Karpas-422 (cell line): ENCODE results near the gene CDC42SE2. TPM values are rescaled to one million over a fixed set of nuclear protein-coding genes. Genes with fewer than 3 reads are reported as not detected.
"Not testable (repeated sequence)": the region's sequence is repeated elsewhere in the genome, so short reads cannot be mapped to it uniquely, and the experiment has no call there.

Source experiments
- DNase-seq: peaks from one replicate; pipeline ENCODE4 v3.0.0-alpha.2; 2015
- H2AFZ ChIP-seq: fragments of 200-600 bp; sonication (generic); 2 replicates; pipeline ENCODE4 v1.6.1; 2014; ENCODE audit warnings: antibody characterized with exemption, low read length, mixed read lengths
- H3K27ac ChIP-seq: fragments of 200-600 bp; sonication (generic); 2 replicates; pipeline ENCODE4 v1.5.1; 2014; ENCODE audit warnings: mild to moderate bottlenecking, low read length, moderate library complexity
- H3K27me3 ChIP-seq: fragments of 200-600 bp; sonication (generic); 2 replicates; pipeline ENCODE4 v1.6.1; 2014; ENCODE audit warnings: low read length, mixed read lengths
- H3K36me3 ChIP-seq: fragments of 200-600 bp; sonication (generic); 2 replicates; pipeline ENCODE4 v1.6.1; 2014; ENCODE audit warnings: low read length, mixed read lengths; ENCODE audit not compliant: insufficient read depth
- H3K4me1 ChIP-seq: fragments of 200-600 bp; sonication (generic); 2 replicates; pipeline ENCODE4 v1.6.1; 2014; ENCODE audit warnings: mild to moderate bottlenecking, low read length, mixed read lengths
- H3K4me2 ChIP-seq: fragments of 200-600 bp; sonication (generic); 2 replicates; pipeline ENCODE4 v1.6.1; 2014; ENCODE audit warnings: low read length, low read depth, mild to moderate bottlenecking; ENCODE audit not compliant: poor library complexity, severe bottlenecking
- H3K4me3 ChIP-seq: fragments of 200-600 bp; sonication (generic); 2 replicates; pipeline ENCODE4 v1.5.1; 2014; ENCODE audit warnings: mild to moderate bottlenecking, antibody characterized with exemption, low read length, mixed read lengths
- H3K79me2 ChIP-seq: fragments of 200-600 bp; sonication (generic); 2 replicates; pipeline ENCODE4 v1.6.1; 2014; ENCODE audit warnings: mild to moderate bottlenecking, low read length, mixed read lengths
- H3K9ac ChIP-seq: fragments of 200-600 bp; sonication (generic); 2 replicates; pipeline ENCODE4 v1.6.0; 2014; ENCODE audit warnings: low read length
- H3K9me2 ChIP-seq: fragments of 200-600 bp; sonication (generic), shearing (Covaris generic); replicated peaks from 2 replicates; pipeline ENCODE4 v1.6.0; 2014; ENCODE audit warnings: mild to moderate bottlenecking, low read length, moderate library complexity; ENCODE audit not compliant: insufficient read depth
- H3K9me3 ChIP-seq: fragments of 300-700, 200-600 bp; sonication (generic); 2 replicates; pipeline ENCODE4 v1.6.1; 2014; ENCODE audit warnings: low read length, mixed read lengths
- H4K20me1 ChIP-seq: fragments of 200-600 bp; sonication (generic); 2 replicates; pipeline ENCODE4 v1.6.1; 2014; ENCODE audit warnings: mild to moderate bottlenecking, antibody characterized with exemption, low read length, low read depth; ENCODE audit not compliant: insufficient read depth
- total RNA-seq: library from RNA; depleted of rRNA; stranded (reverse); fragments of >200 nt; shearing (Covaris generic); gene quantifications from 2 replicates; pipeline ENCODE4 v1.2.3, GENCODE V29; 2014; ENCODE audit warnings: low replicate concordance

The CDC42SE2 gene
- total RNA-seq, 1 experiment from 2014 or later: 143 TPM

DNA sequence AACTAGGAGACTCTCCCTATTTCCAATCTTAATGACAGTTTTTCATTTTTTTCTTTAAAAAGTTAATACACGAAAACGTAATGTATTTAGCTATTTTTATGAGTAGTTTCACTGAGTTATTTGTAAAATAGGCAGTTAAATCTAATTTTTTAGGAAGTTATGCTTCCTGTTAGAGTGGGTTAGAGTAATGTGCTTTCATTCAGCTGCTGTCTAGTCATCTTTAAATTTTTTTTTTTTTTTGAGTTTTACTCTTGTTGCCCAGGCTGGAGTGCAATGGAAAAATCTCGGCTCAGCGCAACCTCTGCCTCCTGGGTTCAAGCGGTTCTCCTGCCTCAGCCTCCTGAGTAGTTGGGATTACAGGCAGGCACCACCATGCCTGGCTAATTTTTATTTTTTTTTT is 34.0 kb downstream of the CDC42SE2 start:
- H3K4me3 ChIP-seq: no peak overlapping the region
- H3K27me3 ChIP-seq: no peaks in the 10 kb centered on the region
- H3K4me1 ChIP-seq: no peaks in the 10 kb centered on the region
- DNase-seq: no peak
- no peak overlapping the region for H3K27ac ChIP-seq
- H3K79me2 ChIP-seq: peaks cover 97% of the 10 kb centered on the region
- no peak overlapping the region for H3K9ac ChIP-seq
- no peak overlapping the region for H2AFZ ChIP-seq
- H3K9me3 ChIP-seq: no peaks in the 10 kb centered on the region
- no peaks in the 10 kb centered on the region for H3K9me2 ChIP-seq
- 0 out of 2 replicates have a peak, but pooled peaks cover 8% of the 10 kb centered on the region for H3K36me3 ChIP-seq
- H3K4me2 ChIP-seq: no peak overlapping the region
- 0 out of 2 replicates have a peak, but pooled peaks cover 10% of the 10 kb centered on the region for H4K20me1 ChIP-seq

DNA sequence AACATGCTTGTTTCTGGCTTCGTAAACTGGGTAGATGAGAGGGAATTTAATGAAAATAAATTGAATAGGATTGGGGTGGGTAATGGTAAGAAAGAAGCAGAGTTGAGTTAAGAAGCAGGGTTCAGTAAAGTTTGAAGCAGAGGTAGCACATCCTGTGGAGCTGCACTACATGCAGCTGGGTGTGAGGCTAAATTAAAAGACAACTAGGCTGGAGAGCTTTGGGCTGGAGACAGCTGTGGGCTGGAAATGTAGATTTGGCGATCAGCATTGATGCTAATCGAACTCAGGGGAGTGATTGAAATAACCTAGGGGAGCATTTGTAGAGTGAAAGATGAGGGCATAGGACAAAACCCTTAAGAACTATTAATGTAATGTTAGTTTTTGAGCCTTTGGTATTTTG is 35.6 kb downstream of the CDC42SE2 start:
- H3K4me1 ChIP-seq: no peaks in the 10 kb centered on the region
- no peak for DNase-seq
- H2AFZ ChIP-seq: no peak overlapping the region
- no peak overlapping the region for H3K27ac ChIP-seq
- H3K79me2 ChIP-seq: peaks cover 96% of the 10 kb centered on the region
- no peaks in the 10 kb centered on the region for H3K9me3 ChIP-seq
- H3K27me3 ChIP-seq: no peaks in the 10 kb centered on the region
- H3K36me3 ChIP-seq: 0 out of 2 replicates have a peak, but pooled peaks cover 10% of the 10 kb centered on the region
- 0 out of 2 replicates have a peak, but pooled peaks cover 6% of the 10 kb centered on the region for H4K20me1 ChIP-seq
- no peaks in the 10 kb centered on the region for H3K9me2 ChIP-seq
- H3K4me3 ChIP-seq: no peak overlapping the region
- H3K4me2 ChIP-seq: no peak overlapping the region
- no peak overlapping the region for H3K9ac ChIP-seq

DNA sequence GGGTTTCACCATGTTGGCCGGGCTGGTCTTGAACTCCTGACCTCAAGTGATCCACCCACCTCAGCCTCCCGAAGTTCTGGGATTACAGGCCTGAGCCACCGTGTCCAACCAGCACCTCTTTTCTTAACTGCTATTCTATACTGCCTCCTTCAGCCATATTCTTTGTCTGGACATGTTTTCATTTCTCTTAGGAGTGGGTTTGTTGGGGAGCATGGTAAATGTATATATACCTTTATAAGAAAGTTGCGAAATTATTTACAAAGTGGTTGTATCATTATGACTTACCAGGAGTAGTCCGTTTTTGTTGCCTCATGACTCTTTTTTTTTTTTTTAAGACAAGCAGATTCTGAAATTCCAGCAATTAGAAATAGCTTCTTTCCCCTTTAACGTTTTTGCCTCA is 38.7 kb downstream of the CDC42SE2 start:
- Histone ChIP-seq H3K9me3 (no peaks in the 10 kb centered on the region), H2AFZ (no peak overlapping the region), H4K20me1 (0 out of 2 replicates have a peak, but pooled peaks cover 6% of the 10 kb centered on the region), H3K79me2 (peaks cover 91% of the 10 kb centered on the region), H3K4me1 (no peaks in the 10 kb centered on the region), H3K9ac (no peak overlapping the region), H3K4me3 (no peak overlapping the region), H3K4me2 (no peak overlapping the region), H3K27ac (no peak overlapping the region), H3K36me3 (peaks cover 24% of the 10 kb centered on the region), H3K9me2 (no peaks in the 10 kb centered on the region), H3K27me3 (no peaks in the 10 kb centered on the region)
- no peak for DNase-seq

GRCh38 chr5:131303537-131303936 is 39.7 kb downstream of the CDC42SE2 start:
- Histone ChIP-seq H3K79me2 (peaks cover 85% of the 10 kb centered on the region), H3K9me2 (no peaks in the 10 kb centered on the region), H3K4me3 (no peak overlapping the region), H3K27me3 (no peaks in the 10 kb centered on the region), H3K4me1 (no peaks in the 10 kb centered on the region), H3K9me3 (no peaks in the 10 kb centered on the region), H3K4me2 (no peak overlapping the region), H3K36me3 (peaks cover 24% of the 10 kb centered on the region), H3K9ac (no peak overlapping the region), H2AFZ (no peak overlapping the region), H4K20me1 (0 out of 2 replicates have a peak, but pooled peaks cover 2% of the 10 kb centered on the region), H3K27ac (no peak overlapping the region)
- DNase-seq: no peak

- Histone ChIP-seq H3K4me1 (no peaks in the 10 kb centered on the region), H3K27me3 (no peaks in the 10 kb centered on the region), H3K36me3 (peaks cover 24% of the 10 kb centered on the region), H3K4me2 (no peak overlapping the region), H3K9me2 (no peaks in the 10 kb centered on the region), H4K20me1 (no peaks in the 10 kb centered on the region), H3K4me3 (no peak overlapping the region), H3K9ac (no peak overlapping the region), H3K27ac (no peak overlapping the region), H3K79me2 (peaks cover 76% of the 10 kb centered on the region), H3K9me3 (no peaks in the 10 kb centered on the region), H2AFZ (no peak overlapping the region)
- DNase-seq: no peak
These were observed 40.6 kb downstream of the CDC42SE2 start for GRCh38 chr5:131304414-131304813.

DNA sequence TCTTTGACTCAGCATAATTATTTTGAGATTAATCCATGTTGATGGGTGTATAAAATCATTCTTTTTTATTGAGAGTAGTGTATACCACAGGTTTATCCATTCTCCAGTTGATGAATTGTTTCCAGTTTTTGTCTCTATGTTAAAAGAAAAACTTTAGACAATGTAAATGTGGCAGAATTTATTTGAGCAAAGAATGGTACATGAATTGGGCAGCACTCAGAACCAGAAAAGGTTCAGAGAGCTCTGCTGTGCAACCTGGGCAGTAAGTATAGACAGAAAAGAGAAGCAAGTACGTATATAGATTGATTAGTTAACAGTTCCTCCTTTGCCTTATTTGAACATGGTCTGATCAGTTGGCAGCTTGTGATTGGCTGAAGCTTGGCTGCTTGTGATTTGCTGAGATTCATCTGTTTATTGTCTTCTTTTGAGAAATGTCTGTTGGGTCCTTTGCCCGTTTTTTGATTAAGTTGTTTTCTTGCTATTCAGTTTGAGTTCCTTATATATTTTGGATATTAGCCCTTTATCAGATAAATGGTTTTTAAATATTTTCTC is 41.4 kb downstream of the CDC42SE2 start:
- no peaks in the 10 kb centered on the region for H3K4me1 ChIP-seq
- no peaks in the 10 kb centered on the region for H3K9me2 ChIP-seq
- H3K27ac ChIP-seq: no peak overlapping the region
- H3K79me2 ChIP-seq: peaks cover 68% of the 10 kb centered on the region
- H3K27me3 ChIP-seq: no peaks in the 10 kb centered on the region
- H3K36me3 ChIP-seq: peaks cover 24% of the 10 kb centered on the region
- H3K9ac ChIP-seq: no peak overlapping the region
- no peak for DNase-seq
- no peaks in the 10 kb centered on the region for H4K20me1 ChIP-seq
- H3K4me2 ChIP-seq: no peak overlapping the region
- no peaks in the 10 kb centered on the region for H3K9me3 ChIP-seq
- H2AFZ ChIP-seq: no peak overlapping the region
- H3K4me3 ChIP-seq: no peak overlapping the region

DNA sequence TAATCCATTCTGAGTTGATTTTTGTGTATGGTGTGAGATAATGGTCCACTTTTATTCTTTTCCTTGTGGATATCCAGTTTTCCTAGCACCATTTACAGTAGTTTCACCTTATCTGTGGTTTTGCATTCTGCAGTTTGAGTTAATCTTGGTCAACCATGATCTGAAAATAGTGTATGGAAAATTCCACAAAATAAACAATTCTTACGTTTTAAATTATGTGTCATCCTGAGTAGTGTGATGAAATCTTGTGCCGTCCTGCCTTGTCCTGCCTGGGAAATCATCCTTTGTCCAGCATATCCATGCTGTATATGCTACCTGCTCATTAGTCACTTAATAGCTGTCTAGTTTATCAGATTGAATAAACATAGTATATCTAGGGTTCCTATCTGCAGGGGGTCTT is 42.1 kb downstream of the CDC42SE2 start:
- H3K4me3 ChIP-seq: no peak overlapping the region
- no peak overlapping the region for H3K27ac ChIP-seq
- peaks cover 61% of the 10 kb centered on the region for H3K79me2 ChIP-seq

GRCh38 chr5:131312235-131312772 is 48.5 kb downstream of the CDC42SE2 start:
- H3K9ac ChIP-seq, DNase-seq, H2AFZ ChIP-seq, H3K4me3 ChIP-seq, H3K4me1 ChIP-seq, H3K27me3 ChIP-seq, H3K27ac ChIP-seq, H3K9me3 ChIP-seq, H3K9me2 ChIP-seq, H3K4me2 ChIP-seq: not testable (repeated sequence)
- Histone ChIP-seq H3K79me2 (peaks cover 63% of the 10 kb centered on the region), H4K20me1 (peaks cover 22% of the 10 kb centered on the region; the same call in 1 of the 2 replicates), H3K36me3 (peaks cover 33% of the 10 kb centered on the region)

More for the DNA sequence above, 42.1 kb downstream of the CDC42SE2 start:
- Histone ChIP-seq H3K4me1 (no peaks in the 10 kb centered on the region), H3K4me2 (no peak overlapping the region), H3K9me2 (no peaks in the 10 kb centered on the region), H4K20me1 (no peaks in the 10 kb centered on the region), H2AFZ (no peak overlapping the region), H3K9ac (no peak overlapping the region), H3K9me3 (no peaks in the 10 kb centered on the region), H3K27me3 (no peaks in the 10 kb centered on the region), H3K36me3 (peaks cover 24% of the 10 kb centered on the region)
- no peak for DNase-seq
